GM19035 (cell line): ENCODE data around the gene LIG3.
"Not testable (repeated sequence)": the region's sequence is repeated elsewhere in the genome, so short reads cannot be mapped to it uniquely, and the experiment has no call there.

Source experiments
- ATAC-seq: cut with Tn5 transposase; IDR thresholded peaks from one replicate; pipeline ENCODE4 v1.9.1; 2021; ENCODE audit not compliant: unreplicated experiment

Gene LIG3

GRCh38 chr17:34980353-34980680 is at the start of gene LIG3:
Gene LIG3 (plus strand): TSS chr17:34980512. CDS start chr17:34983006, 2,494 bp downstream.
- ATAC-seq, result peak; percentile 66

- not testable (repeated sequence) for ATAC-seq
These were observed 29.5 kb upstream of the LIG3 start for GRCh38 chr17:34950780-34951179.

GRCh38 chr17:34958438-34958837 is 21.9 kb upstream of the LIG3 start:
- ATAC-seq, result no peak

- peak; percentile 91 for ATAC-seq
These were observed 19.0 kb upstream of the LIG3 start, which contains the start of the genes CCT6B and ZNF830 for GRCh38 chr17:34961093-34961911. Gene CCT6B (minus strand): TSS chr17:34961460. CDS start chr17:34961393, 67 bp downstream. Gene ZNF830 (plus strand): TSS chr17:34961540. CDS start chr17:34961567, 27 bp downstream.

GRCh38 chr17:34974179-34974578 is 6.1 kb upstream of the LIG3 start:
- ATAC-seq, result no peak

GRCh38 chr17:34974794-34975785 is 5.2 kb upstream of the LIG3 start:
- no peak for ATAC-seq

GRCh38 chr17:34979153-34979552 is 1.2 kb upstream of the LIG3 start:
- ATAC-seq, result no peak

GRCh38 chr17:34979650-34980352 is 511 bp upstream of the LIG3 start:
- ATAC-seq, result no peak

- peak; percentile 77 for ATAC-seq
These were observed 597 bp downstream of the LIG3 start for GRCh38 chr17:34980681-34981537.

GRCh38 chr17:34981538-34982241 is 1.4 kb downstream of the LIG3 start:
- no peak for ATAC-seq

GRCh38 chr17:34987232-34987631 is 6.9 kb downstream of the LIG3 start:
- no peak for ATAC-seq

- no peak for ATAC-seq
These were observed 8.3 kb downstream of the LIG3 start for GRCh38 chr17:34988644-34989043.

GRCh38 chr17:34989473-34989872 is 9.2 kb downstream of the LIG3 start:
- no peak for ATAC-seq

- no peak for ATAC-seq
These were observed 10.6 kb downstream of the LIG3 start for GRCh38 chr17:34990921-34991365.

GRCh38 chr17:34991606-34992005 is 11.3 kb downstream of the LIG3 start:
- no peak for ATAC-seq

- ATAC-seq, result no peak
These were observed 12.7 kb downstream of the LIG3 start for GRCh38 chr17:34993031-34993430.

GRCh38 chr17:34996422-34997285 is 16.3 kb downstream of the LIG3 start:
- ATAC-seq, result no peak

- ATAC-seq, result no peak
These were observed 17.1 kb downstream of the LIG3 start for GRCh38 chr17:34997355-34997862.
